ENCODE measurements around the gene SNCG. TPM values are rescaled to one million over a fixed set of nuclear protein-coding genes. Genes with fewer than 3 reads are reported as not detected.
"Not testable (repeated sequence)": the region's sequence is repeated elsewhere in the genome, so short reads cannot be mapped to it uniquely, and the experiment has no call there.

The SNCG gene
- total RNA-seq, 6 experiments from 2014 or later: 2.6 to 4.5 (median 3.3) TPM

DNA sequence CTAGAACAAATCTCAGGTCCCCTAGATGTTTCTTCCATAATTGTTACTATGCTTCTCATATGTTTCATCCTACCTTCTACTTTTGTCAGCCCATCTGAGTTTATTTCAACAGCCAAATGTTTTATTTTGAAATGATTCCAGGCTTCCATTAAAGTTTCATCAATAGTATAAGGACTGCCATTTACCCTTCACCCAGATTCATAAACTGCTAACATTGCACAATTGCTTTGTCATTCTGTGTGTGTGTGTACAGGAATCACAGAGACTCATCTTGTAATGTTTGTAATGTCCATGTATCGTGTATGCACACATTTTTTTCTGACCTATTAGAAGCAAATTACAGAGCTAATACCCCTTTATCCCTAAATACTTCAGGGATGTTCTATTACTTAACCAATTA is 26.5 kb upstream of the SNCG start:
- DNase-seq: peak; percentile 25
- Mint-ChIP-seq H3K4me3 (no peak overlapping the region), H3K27me3 (ENCODE audit: insufficient read depth) (no peaks in the 10 kb centered on the region; the same call in 1 of the 2 replicates), H3K9me3 (no peaks in the 10 kb centered on the region), H3K27ac (peak overlapping the region; percentile 9; the same call in 1 of the 2 replicates), H3K4me1 (ENCODE audit: low read depth) (peaks cover 17% of the 10 kb centered on the region), H3K36me3 (ENCODE audit: low read depth) (peaks cover 8% of the 10 kb centered on the region; the same call in 1 of the 2 replicates)
- TF ChIP-seq, protein P1, sequence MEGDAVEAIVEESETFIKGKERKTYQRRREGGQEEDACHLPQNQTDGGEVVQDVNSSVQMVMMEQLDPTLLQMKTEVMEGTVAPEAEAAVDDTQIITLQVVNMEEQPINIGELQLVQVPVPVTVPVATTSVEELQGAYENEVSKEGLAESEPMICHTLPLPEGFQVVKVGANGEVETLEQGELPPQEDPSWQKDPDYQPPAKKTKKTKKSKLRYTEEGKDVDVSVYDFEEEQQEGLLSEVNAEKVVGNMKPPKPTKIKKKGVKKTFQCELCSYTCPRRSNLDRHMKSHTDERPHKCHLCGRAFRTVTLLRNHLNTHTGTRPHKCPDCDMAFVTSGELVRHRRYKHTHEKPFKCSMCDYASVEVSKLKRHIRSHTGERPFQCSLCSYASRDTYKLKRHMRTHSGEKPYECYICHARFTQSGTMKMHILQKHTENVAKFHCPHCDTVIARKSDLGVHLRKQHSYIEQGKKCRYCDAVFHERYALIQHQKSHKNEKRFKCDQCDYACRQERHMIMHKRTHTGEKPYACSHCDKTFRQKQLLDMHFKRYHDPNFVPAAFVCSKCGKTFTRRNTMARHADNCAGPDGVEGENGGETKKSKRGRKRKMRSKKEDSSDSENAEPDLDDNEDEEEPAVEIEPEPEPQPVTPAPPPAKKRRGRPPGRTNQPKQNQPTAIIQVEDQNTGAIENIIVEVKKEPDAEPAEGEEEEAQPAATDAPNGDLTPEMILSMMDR (IDR thresholded peaks at IDR 0.05): no peak

DNA sequence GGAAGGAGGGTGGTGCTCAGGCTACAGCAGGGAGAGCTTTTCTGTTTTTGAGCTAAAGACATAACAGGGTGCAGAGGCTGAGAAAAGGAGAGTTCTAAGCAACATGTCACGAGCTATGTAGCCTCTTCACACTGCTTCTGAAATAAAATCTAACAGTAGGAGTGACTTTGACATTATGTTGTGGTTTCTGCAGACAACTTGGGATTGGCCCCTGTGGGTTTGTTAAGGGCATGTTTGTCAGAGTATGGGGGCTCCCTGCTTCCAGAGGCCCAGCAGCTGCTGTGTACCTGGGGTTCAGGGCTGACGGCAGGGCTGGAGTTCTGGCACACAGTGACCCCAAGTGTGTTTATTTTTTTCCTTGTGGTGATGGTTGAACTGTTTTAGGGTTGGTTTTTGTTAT is 25.7 kb upstream of the SNCG start:
- no peak for DNase-seq
- H3K36me3 Mint-ChIP-seq (ENCODE audit: low read depth): peaks cover 8% of the 10 kb centered on the region; the same call in 1 of the 2 replicates
- H3K4me3 Mint-ChIP-seq: no peak overlapping the region
- H3K27me3 Mint-ChIP-seq (ENCODE audit: insufficient read depth): no peaks in the 10 kb centered on the region
- TF ChIP-seq, protein P1 (IDR thresholded peaks at IDR 0.05): no peak
- H3K27ac Mint-ChIP-seq: no peak overlapping the region
- H3K9me3 Mint-ChIP-seq: no peaks in the 10 kb centered on the region
- H3K4me1 Mint-ChIP-seq (ENCODE audit: low read depth): peaks cover 25% of the 10 kb centered on the region

DNA sequence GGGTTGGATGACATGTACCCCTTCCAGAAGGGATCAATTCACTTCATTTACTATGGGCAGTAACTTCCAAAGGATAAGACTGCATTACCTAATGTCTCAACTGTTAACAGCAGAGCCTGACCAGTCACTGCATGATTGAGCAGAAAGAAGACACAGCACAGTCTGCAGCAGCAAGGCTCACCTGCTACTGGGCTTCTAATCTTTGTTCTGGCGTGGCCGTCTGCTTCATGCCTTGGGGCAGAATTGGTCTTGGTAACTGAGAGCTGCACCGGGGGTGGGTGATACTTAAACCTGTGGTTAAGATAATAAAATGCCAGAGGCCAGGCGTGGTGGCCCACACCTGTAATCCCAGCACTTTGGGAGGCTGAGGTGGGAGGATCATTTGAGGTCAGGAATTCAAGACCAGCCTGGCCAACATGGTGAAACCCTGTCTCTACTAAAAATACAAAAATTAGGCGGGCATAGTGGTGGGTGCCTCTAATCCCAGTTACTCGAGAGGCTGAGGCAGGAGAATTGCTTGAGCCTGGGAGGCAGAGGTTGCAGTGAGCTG is 24.2 kb upstream of the SNCG start:
- not testable (repeated sequence) for H3K36me3 Mint-ChIP-seq (ENCODE audit: low read depth); H3K9me3 Mint-ChIP-seq; H3K27ac Mint-ChIP-seq

DNA sequence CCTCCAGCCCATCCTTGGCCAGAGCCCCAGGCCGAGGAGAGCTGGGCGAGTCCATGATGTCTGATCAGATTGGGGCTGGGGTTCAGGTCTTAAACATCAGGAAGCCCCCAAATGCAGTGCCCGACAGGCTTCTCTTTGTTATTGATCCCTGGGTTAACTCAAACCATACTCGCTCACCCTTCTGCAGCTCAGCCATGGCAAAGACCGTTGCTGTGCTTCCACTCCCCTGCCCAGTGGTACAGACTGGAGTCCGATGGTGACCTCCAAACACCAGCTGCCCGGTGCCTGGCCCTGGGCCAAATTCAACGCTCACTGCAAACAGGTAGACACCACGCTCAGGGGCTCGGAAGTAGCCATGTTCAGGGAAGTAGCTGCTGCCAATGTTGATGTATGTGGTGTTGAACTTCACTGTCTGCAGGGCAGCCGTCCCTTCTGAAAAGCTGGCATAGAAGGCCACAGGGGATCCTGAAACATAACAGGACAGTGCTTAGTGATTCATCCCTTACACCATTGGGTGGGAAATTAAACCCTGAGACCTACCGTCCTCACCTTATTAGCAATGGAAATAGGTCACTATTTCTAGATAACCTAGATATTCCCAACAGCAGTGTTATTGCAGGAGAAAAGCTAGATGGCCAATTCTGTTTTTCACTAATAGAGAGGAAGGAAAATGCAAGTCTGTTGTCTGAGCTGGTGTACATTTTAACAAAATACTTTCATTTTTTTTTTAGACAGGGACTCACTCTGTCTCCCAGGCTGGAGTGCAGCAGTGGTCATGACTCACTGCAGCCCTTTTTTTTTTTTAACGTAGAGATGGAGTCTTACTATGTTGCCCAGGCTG is 21.5 kb upstream of the SNCG start:
- Mint-ChIP-seq H3K27me3 (ENCODE audit: insufficient read depth) (0 out of 2 replicates have a peak, but pooled peaks cover 2% of the 10 kb centered on the region), H3K36me3 (ENCODE audit: low read depth) (no peaks in the 10 kb centered on the region), H3K4me1 (ENCODE audit: low read depth) (peaks cover 25% of the 10 kb centered on the region), H3K4me3 (peak overlapping the region; percentile 27; the same call in 1 of the 2 replicates), H3K9me3 (no peaks in the 10 kb centered on the region), H3K27ac (peak overlapping the region; percentile 24; the same call in 1 of the 2 replicates)
- TF ChIP-seq, protein P1 (IDR thresholded peaks at IDR 0.05): no peak
- peak; percentile 48 for DNase-seq

More for the DNA sequence above, 24.2 kb upstream of the SNCG start:
- H3K27me3 Mint-ChIP-seq (ENCODE audit: insufficient read depth); H3K4me3 Mint-ChIP-seq; DNase-seq: not testable (repeated sequence)
- peaks cover 25% of the 10 kb centered on the region for H3K4me1 Mint-ChIP-seq (ENCODE audit: low read depth)

DNA sequence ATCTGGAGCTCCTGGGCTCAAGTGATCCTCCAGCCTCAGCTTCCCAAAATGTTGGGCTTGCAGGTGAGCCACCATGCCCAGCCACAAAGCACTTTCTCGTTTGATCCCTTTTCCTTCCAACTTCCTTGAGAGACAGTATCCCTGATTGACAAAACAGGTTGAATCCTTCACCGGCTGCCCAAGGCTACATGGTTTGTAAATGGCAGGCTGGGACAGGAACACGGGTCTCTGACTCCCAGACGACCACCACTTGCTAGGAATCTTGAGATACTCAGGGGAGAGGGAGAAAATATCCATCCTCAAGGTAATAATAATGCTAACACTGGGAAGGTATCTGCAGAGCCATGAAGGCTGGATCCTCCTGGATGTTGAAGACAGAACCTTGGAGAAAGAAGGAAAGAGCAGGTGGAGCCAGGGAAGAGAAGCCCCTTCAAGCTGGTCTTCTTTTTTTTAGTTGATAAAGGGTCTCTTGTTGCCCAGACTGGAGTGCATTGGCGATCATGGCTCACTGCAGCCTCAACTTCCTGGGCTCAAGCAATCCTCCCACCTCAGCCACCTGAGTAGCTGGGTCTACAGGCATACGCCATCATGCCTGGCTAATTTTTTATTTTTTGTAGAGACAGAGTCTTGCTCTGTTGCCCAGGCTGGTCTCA is 20.8 kb upstream of the SNCG start:
- H3K27ac Mint-ChIP-seq: no peak overlapping the region
- TF ChIP-seq, protein P1 (IDR thresholded peaks at IDR 0.05): no peak
- H3K4me3 Mint-ChIP-seq: peak overlapping the region; percentile 27; the same call in 1 of the 2 replicates
- no peaks in the 10 kb centered on the region for H3K36me3 Mint-ChIP-seq (ENCODE audit: low read depth)
- peaks cover 23% of the 10 kb centered on the region for H3K4me1 Mint-ChIP-seq (ENCODE audit: low read depth)
- DNase-seq: no peak
- no peaks in the 10 kb centered on the region for H3K9me3 Mint-ChIP-seq
- H3K27me3 Mint-ChIP-seq (ENCODE audit: insufficient read depth): peaks cover 4% of the 10 kb centered on the region; the same call in 1 of the 2 replicates

Measured in HFFc6 (cell line).